D721Med (cell line): Measurements from ENCODE around the gene PDXDC1.
"Not testable (repeated sequence)": the region's sequence is repeated elsewhere in the genome, so short reads cannot be mapped to it uniquely, and the experiment has no call there.

ENCODE experiments used
- DNase-seq: peaks from one replicate; pipeline ENCODE4 v3.0.0; 2011; ENCODE audit warnings: low spot score; ENCODE audit not compliant: insufficient read length
- FAIRE-seq: peaks from 2 replicates; lab custom pipeline; 2011; peaks lifted over from hg19 to GRCh38; lab: Jason Lieb, UNC
- CTCF ChIP-seq: IDR thresholded peaks from 2 replicates; pipeline ENCODE4 v1.5.1; 2012; ENCODE audit warnings: mild to moderate bottlenecking, control low read depth; ENCODE audit not compliant: insufficient read depth; ENCODE audit errors: missing control alignments

The PDXDC1 gene

GRCh38 chr16:15140444-15141365 lies 165.9 kb downstream of the PDXDC1 start:
- not testable (repeated sequence) for FAIRE-seq

GRCh38 chr16:15141586-15141985 lies 166.8 kb downstream of the PDXDC1 start:
- no peak for FAIRE-seq
- TF ChIP-seq CTCF: no peak
- no peak for DNase-seq

More at GRCh38 chr16:15140444-15141365, 165.9 kb downstream of the PDXDC1 start:
- DNase-seq: not testable (repeated sequence)

GRCh38 chr16:15142107-15142890 lies 167.5 kb downstream of the PDXDC1 start:
- FAIRE-seq, DNase-seq: not testable (repeated sequence)

- FAIRE-seq, DNase-seq: not testable (repeated sequence)
Measured at GRCh38 chr16:15142891-15143600, 168.2 kb downstream of the PDXDC1 start.

GRCh38 chr16:15143601-15144091 lies 168.8 kb downstream of the PDXDC1 start:
- not testable (repeated sequence) for DNase-seq, FAIRE-seq

- DNase-seq, FAIRE-seq: not testable (repeated sequence)
Measured at GRCh38 chr16:15144092-15144631, 169.3 kb downstream of the PDXDC1 start.

- not testable (repeated sequence) for DNase-seq, FAIRE-seq
Measured at GRCh38 chr16:15144781-15145417, 170.1 kb downstream of the PDXDC1 start.

- not testable (repeated sequence) for DNase-seq, FAIRE-seq
Measured at GRCh38 chr16:15145418-15146263, 170.8 kb downstream of the PDXDC1 start.

- DNase-seq, FAIRE-seq: not testable (repeated sequence)
Measured at GRCh38 chr16:15146264-15146662, 171.4 kb downstream of the PDXDC1 start.

- not testable (repeated sequence) for FAIRE-seq, DNase-seq
Measured at GRCh38 chr16:15148831-15149230, 174.0 kb downstream of the PDXDC1 start.

GRCh38 chr16:15149260-15149659 lies 174.4 kb downstream of the PDXDC1 start:
- not testable (repeated sequence) for DNase-seq, FAIRE-seq

- not testable (repeated sequence) for DNase-seq, FAIRE-seq
Measured at GRCh38 chr16:15154005-15154404, 179.2 kb downstream of the PDXDC1 start.

GRCh38 chr16:15154650-15155562 lies 180.1 kb downstream of the PDXDC1 start:
- peak; percentile 54 for DNase-seq
- not testable (repeated sequence) for FAIRE-seq

- DNase-seq, FAIRE-seq: not testable (repeated sequence)
Measured at GRCh38 chr16:15157644-15158043, 182.8 kb downstream of the PDXDC1 start.

- DNase-seq, FAIRE-seq: not testable (repeated sequence)
Measured at GRCh38 chr16:15159671-15160070, 184.8 kb downstream of the PDXDC1 start.
